Ishikawa (cell line): ENCODE data around the gene DLAT.

Experiments
- CREB1 ChIP-seq: IDR thresholded peaks from 2 replicates; pipeline ENCODE4 v1.6.1; 2012; ENCODE audit warnings: low read depth
- EGR1 ChIP-seq: IDR thresholded peaks from 2 replicates; pipeline ENCODE4 v1.6.1; 2012
- YY1 ChIP-seq: IDR thresholded peaks from 2 replicates; pipeline ENCODE4 v1.6.1; 2012; ENCODE audit warnings: low read depth
- ZBTB7A ChIP-seq: IDR thresholded peaks from 2 replicates; pipeline ENCODE4 v1.6.1; 2012; ENCODE audit warnings: low read depth
- TF ChIP-seq, protein P1 (sequence below): IDR thresholded peaks from 2 replicates; pipeline ENCODE4 v1.6.1; 2012
- TF ChIP-seq, protein P2 (sequence below): IDR thresholded peaks from 2 replicates; pipeline ENCODE4 v1.6.1; 2012; ENCODE audit warnings: low read depth, mild to moderate bottlenecking

DNA sequence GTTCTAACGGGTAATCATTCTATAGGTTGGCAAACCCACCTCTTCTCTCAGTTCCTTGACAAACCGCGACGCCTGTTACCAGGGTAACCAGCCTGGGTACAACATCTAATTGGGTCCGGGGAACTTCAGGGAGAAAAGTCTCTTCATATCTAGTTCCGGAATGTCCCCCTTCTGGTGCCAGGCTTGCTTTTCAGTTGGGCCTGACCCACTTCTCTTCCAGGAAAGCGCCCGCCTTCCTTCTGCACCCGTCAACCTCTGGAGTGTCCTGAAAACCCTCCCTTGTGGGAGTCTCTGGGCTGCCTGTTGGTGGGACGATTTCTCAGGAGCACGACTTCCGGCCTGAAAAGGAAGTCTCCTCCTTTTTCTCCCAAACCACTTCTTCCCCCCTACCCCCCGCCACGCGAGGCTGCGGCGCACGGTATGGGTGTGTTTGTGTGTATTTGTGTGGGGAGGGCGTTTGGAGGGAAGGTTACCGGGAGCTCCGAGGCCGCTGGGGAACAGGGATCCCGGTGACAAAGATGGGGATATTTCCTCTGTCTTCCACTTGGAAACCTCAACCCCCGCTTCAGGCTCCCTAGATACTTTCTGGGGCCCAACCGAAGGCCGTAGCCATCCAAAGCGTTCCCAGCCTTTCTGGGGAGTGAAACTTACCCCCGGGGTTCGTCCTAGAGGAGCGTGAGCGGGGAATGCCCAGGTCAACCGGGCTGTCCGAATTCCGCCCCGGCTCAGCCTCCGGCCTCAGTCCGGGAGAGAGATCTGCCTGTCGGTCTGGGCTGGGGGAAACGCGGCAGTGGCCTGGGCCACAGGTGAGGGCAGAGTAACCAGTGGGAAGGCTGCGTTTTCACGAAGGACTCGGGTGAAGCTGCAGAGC, 49.0 kb downstream of the DLAT start, which contains the start of the genes NKAPD1 and PIH1D2:
- TF ChIP-seq EGR1, result no peak
- TF ChIP-seq, protein P1, sequence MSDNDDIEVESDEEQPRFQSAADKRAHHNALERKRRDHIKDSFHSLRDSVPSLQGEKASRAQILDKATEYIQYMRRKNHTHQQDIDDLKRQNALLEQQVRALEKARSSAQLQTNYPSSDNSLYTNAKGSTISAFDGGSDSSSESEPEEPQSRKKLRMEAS, result peak; percentile 90
- TF ChIP-seq, protein P2, sequence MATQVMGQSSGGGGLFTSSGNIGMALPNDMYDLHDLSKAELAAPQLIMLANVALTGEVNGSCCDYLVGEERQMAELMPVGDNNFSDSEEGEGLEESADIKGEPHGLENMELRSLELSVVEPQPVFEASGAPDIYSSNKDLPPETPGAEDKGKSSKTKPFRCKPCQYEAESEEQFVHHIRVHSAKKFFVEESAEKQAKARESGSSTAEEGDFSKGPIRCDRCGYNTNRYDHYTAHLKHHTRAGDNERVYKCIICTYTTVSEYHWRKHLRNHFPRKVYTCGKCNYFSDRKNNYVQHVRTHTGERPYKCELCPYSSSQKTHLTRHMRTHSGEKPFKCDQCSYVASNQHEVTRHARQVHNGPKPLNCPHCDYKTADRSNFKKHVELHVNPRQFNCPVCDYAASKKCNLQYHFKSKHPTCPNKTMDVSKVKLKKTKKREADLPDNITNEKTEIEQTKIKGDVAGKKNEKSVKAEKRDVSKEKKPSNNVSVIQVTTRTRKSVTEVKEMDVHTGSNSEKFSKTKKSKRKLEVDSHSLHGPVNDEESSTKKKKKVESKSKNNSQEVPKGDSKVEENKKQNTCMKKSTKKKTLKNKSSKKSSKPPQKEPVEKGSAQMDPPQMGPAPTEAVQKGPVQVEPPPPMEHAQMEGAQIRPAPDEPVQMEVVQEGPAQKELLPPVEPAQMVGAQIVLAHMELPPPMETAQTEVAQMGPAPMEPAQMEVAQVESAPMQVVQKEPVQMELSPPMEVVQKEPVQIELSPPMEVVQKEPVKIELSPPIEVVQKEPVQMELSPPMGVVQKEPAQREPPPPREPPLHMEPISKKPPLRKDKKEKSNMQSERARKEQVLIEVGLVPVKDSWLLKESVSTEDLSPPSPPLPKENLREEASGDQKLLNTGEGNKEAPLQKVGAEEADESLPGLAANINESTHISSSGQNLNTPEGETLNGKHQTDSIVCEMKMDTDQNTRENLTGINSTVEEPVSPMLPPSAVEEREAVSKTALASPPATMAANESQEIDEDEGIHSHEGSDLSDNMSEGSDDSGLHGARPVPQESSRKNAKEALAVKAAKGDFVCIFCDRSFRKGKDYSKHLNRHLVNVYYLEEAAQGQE, result no peak
- peak; percentile 45; the same call in 1 of the 2 replicates for TF ChIP-seq CREB1
- 0 out of 2 replicates have a peak, but pooled peaks have one; percentile 33 for TF ChIP-seq YY1
- peak; percentile 35; the same call in 1 of the 2 replicates for TF ChIP-seq ZBTB7A
